HG03039 (cell line): ENCODE measurements around the gene MYZAP.

Experiments used
- ATAC-seq: cut with Tn5 transposase; IDR thresholded peaks from one replicate; pipeline ENCODE4 v1.9.1; 2021; ENCODE audit warnings: mild to moderate bottlenecking, moderate library complexity; ENCODE audit not compliant: unreplicated experiment

MYZAP gene

DNA sequence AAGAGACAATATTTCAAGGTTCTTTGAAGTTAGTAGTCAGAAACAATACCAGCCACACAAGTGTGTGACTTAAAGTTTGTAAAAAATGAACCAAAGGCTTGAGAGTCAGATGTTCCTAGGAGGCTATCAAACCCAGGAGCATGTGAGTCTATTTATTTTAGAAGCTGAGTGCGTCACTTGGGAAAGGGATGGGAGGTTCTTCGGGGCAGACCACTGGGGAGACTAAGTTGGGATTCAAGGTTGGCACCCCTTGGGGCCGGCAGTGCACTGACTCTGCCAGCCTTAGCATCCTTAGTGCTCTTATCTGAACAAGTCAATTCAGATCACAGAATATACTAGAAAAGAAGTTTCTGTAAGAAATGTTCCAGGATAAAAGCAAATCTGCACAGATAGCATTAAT is 64.7 kb downstream of the MYZAP start:
- no peak for ATAC-seq

DNA sequence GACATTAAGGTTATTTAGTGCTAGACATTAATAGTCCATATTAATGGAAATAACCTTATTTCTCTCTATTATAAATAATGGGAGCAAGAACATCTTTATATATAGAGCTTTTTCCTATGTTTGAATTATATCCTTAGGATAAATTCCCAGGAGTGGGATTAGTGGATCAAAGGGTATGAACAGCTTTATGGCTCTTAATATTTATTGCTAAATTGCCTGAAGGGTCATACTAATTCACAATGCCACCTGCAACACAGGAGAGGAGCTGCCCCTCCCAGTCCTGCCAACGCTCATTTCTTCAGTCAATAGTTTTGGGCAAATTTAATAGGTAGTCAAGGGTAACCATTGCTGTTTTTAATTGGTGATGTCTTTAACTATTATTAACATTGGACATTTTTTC is 65.9 kb downstream of the MYZAP start:
- ATAC-seq: no peak

DNA sequence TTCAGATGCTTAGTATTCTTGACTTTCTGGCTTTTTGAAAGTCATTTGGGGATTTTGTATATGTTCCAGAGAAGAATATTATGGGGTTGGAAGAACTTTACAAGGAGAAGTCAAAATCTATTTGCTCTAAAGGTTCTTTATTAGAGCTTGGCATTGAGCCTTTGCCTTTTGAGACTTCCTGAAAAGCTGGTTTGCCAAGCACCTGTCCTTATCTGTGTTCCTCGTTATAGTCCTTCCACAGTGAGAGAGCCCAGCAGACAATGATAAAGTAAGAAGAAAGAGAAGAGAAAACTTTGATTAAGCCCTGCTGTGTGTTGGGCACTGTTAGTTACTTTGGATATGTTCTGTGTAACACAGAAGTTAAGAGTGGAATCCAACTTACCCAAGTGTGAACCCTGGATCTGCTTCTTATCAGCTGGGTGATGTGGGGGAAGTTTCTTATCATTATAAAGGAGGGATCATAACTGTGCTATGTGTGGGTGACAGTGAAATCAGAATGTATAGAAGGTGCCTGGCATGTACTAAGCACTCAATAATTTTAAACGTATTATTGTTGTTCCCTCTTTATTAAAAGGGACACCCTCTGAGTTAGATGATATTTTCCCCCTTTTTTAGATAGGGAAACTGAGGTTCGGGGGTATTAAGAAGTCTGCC is 70.5 kb downstream of the MYZAP start:
- ATAC-seq: no peak

DNA sequence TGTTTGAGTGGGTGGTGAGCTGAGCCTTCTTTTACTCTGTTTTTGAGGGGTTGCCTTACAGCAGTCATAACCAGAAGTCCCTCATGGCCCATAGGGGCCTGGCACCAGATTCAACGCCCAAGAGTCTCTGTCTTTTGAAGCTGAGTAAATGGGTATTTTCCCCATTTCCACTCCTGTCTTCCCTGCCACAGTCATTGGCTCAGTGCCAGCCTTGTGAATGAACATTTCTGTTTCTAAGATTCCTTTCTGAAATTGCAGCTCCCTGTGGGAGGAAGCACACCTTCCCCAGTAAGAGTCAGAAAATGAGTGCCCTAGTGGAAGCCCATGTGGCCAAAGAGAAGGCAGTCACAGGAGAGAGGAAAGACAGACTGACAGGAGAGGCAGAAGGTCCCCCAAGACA is 71.1 kb downstream of the MYZAP start:
- ATAC-seq: no peak

DNA sequence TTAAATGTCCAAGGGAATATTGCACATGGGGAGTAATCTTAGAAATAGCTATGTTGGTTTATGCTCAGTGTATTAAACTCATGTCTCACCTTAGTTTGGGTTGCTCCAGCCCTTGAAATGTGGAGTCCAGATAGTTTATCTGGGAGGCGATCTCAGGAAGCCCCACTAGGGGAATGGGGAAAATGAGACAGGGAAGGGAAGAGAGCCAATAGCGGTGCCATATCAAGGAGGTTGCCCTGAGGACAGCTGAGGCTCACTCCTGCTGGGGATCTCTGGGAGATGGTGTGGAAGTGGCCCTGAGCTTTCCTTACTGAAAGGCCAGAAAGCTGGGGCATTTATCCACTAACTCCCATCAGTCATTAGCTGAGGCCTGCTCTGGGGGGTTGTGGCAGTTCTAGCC is 71.6 kb downstream of the MYZAP start:
- ATAC-seq: no peak

DNA sequence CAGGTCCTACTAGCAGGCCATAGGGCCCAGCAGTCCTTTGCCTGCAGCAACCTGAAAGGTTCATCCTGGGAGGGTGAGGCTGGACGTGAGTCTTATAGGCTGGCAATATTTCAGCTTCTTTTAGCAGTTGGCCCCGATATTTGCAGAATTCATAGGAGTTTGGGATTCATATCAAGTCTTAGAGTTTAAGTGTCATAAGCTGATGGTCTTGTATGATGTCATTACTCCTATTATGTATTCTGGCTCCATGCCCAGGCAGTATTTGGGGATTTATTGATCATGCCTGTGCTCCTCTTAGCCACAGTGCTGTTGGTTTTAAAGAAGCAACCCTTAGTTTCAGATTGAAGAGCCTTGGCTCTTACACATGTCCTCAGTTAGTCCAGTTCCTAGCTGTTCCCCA is 73.5 kb downstream of the MYZAP start:
- ATAC-seq: no peak

DNA sequence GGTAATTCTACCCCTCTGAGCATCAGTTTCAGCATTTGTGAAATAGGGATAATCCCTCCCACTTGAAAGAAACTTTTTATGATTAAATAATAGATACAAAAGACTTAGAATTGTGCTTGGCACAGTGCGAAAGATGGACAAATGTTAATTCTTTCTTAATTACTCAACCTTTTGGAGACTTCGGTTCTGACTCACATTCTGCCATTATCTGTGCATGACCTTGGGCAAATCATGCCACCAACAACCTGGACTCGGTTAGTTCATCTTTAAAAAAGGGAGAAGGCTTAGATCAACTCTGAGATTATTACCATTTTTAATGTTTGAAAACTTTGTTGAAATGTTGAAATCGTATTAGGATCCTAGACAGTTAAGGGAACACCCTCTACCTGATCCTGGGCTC is 74.2 kb downstream of the MYZAP start:
- no peak for ATAC-seq

DNA sequence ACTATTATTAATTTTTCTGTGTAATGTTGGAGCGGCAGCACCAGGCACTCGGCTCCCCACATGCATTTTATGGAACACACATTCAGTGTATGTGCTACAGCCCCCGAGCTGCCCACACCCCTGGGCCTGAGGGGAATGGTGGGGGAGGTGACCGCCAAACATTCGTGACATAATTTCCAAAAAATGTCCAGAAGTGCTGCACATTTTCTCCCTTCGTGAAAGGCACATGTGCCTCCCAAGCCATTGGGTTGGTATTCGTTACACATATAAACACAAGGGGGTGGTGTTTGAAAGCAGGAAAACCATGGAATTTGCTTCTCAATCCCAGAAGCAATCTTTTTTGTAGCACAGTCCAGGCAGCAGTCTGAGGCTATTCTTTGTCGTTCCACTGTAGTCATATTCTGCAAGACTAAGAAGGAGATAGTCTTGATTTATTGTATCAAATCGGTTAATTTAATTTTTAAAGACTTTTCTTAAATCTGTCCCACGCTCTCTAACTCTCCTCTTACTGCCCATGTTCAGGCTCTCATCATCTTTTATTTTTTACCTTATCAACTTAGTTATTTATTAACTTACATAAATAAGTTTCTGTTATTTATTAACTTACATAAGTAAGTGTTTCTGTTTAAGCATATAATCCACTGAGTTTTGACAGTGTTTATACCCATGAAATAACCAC is 75.6 kb downstream of the MYZAP start:
- no peak for ATAC-seq

DNA sequence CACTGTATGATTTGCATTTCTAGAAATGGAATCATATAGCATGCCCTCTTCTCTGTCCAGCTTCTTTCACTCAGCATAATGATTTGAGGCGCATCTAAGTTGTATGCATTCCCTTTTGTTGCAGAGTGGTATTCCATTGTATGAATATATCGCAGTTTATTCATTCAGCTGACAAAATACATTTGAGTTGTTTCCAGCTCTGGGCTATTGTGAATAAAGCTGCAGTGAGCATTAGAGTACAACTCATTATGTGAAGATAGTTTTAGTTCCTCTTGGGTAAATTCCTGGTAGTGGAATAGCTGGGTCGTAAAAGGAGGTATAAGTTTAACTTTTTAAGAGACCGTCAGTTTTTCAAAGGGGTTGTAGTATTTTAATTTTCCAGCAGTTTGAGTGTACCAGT is 76.3 kb downstream of the MYZAP start:
- ATAC-seq: no peak

DNA sequence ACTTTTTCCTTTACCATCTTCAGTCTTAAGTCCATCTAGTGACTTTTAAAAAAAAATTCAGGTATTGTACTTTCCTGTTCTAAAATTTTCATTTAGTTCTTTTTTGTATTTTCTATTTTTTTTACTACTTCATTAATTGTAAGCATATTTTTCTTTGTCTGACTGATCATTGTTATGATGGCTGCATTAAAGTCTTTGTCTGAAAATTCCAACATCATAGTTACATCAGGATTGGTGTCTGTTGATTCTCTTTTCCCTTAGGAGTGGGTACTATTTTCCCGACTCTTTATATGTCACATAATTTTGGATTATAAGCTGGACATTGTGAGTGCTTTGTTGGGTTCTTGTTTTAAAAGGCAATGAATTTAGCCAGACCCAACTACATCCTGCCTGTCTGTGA is 79.9 kb downstream of the MYZAP start:
- ATAC-seq: no peak

DNA sequence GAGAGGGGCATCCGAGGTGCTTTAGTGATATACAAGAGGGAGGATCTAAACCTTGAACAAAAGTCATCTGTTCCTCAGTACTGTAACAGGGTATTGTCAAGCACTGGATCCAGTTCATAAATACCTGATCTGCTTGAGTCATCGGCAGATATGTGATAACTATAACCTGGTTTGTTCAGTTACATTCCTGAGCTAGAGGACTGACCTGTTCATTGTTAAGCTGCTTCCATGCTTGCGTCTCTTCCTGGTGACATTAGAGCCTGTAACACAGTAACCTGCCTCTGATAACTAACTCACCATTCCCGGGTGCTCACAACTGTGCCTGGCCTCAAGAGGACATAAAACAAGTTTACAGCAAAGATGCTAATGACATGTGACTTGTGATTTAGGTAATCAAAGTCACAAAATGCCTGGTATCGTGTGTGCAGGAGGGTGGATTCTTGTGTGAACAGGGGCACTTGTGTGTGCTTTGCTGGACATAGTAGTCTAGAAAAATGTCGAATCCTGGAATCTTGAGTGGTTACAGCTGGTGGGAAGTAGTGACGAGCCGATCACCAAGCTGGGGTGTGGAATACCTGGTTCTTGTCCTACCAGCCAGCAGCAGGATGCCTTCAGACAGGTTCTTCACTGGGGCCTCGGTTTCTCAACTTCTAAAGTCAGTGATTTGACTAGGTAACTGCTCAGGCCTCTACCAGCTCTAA is 83.9 kb downstream of the MYZAP start:
- no peak for ATAC-seq

DNA sequence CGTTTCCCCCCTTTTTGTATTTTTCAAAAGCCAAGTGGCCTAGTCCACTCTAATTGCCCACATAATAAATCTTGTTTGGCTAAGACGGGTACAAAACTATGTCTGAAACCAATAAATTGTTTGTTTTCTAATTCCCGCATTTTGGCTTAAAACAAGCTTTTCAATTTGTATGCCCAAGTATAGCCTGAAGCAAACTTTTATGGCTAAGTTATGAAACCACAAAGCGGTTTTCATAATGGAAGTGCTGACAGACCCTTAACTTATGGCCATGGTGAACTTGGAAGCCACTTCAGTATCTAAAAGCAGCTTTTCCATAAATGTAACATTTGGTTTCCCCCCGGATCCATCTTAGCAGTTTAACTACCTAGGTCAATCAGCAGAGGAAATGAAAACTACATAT is 84.9 kb downstream of the MYZAP start:
- ATAC-seq: no peak

DNA sequence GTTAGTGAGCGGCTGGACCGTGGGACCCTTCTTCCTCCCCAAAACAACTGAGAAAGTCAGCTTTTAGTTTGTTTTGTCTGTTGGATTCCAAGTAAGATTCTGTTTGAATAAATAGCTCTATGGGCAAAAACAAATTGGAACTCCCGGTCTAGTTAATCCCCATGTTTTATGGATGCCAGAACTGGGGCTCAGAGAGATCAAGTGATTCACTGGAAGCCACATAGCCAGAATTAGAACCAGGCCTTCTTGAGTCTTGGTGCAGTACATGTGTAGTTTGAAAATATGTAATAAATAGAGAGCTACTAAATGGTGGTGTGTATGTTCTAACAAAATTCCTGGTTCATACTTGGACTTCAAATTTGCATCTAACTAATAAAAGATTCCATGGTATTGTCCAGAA is 85.5 kb downstream of the MYZAP start:
- no peak for ATAC-seq

DNA sequence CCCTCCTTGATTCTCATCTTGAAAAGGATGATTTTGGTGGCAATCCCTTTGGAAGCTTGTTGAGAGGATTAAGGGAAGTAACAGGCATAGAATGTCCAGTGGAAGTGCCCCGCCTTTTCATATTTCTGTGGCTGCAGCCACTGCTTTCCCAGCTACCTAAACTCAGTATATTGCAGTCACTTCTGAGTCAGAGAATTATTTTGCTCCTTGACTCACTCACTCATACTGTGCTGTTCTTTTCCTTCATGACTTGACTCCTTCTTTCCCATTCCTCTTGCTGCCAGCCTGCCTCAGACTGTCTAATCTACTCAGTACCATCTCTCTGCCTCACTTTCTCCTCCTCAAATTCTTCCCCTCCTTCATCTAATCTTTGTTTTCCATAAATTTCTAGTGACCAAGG is 88.3 kb downstream of the MYZAP start:
- no peak for ATAC-seq

DNA sequence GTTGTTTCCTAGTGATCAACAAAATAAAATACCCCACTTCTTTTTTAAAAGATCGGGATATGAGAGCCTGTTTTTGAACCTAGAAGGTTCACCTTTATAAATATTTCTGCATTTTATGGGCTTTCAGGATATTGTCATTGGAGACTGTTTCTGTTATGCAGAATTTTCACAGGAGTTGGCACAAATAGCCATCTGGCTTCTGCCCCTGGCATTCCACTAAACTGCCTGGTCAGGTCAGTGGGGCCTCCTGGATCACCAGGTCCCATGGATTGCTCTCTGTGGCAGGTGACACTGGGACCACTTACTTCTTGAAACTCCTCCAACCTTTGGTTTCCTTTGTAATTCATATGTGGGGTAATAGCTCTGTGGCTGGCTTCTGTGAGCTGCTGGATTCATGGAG is 89.3 kb downstream of the MYZAP start:
- ATAC-seq: no peak

DNA sequence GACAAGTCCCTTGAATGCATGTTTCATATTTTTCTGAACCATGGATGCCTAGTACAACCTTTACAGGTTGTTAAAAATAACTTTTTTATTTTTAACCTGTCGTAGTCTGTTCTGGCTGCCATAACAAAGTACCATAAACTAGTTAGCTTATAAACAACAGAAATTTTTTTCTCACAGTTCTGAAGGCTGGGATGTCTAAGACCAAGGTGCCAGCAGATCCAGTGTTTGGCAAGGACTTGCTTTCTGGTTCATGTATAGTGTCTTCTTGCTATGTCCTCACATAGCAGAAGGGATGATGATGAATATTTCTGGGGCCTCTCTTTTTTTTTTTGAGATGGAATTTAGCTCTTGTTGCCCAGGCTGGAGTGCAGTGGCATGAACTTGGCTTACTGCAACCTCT is 91.8 kb downstream of the MYZAP start:
- ATAC-seq: no peak

DNA sequence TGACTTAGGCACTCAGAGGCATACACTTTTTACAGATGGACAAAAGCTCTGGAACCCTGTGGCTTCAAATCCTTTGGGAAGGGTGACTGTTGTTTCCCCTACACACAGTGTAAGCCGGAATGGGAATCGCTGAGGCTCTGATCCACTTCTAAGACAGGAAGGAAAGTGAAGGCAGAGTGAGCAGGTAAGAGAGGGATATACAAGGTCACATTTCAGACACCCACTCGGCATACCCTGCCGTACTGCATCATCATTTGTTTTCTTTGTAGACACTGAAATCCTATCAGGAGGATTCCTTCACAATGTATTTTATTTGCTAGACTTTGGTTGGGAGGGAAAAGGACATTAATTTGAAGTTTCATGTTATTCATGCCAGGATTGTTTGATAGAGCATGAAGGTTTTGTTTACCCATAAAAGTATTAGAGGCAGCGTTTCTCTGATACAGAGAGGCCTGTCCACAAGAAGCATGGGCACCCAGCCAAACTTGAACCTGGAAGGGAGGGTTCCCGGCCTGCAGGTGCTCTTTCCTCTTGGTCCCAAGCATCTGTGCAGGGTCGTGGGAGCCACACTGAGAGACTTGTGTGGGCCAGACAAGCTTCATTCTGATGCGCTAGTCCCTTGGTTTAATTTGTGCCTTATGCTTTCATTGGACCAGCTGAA is 92.9 kb downstream of the MYZAP start:
- no peak for ATAC-seq

DNA sequence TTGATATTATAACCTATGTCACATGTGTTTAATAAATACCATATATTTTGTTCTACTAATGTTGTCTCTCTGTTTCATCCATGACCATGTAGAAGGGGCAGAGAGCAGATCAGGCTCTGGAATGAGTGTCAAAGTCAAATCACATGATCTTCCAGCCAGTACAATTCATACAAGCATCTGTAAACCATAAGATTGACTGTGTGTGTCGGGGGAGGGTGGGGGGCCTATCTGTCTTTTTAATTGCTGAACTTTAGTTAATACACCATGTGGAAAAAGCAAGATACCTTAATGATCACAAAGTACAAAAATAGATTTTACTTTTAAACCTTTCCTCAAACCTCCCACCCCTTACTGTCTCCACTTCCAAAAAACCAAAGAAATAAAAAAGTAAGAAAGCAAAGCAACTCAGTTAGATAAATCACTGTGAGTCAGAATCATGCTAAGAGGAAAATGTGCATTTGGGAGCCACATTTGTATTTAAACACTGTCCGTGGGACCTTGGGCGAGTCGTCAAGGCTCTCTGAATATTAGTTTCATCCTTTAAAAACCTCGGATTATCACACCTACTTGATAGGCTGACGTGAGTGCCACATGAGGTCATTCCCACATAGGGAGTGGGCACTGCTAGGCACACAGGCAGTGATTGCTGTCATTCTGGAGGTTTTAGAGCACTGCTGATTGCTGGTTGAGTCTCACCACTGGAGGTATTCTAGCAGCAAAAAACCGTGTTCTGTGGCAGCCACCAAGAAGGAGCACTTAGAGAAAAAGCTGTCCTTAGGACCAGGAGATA is 93.8 kb downstream of the MYZAP start:
- no peak for ATAC-seq

DNA sequence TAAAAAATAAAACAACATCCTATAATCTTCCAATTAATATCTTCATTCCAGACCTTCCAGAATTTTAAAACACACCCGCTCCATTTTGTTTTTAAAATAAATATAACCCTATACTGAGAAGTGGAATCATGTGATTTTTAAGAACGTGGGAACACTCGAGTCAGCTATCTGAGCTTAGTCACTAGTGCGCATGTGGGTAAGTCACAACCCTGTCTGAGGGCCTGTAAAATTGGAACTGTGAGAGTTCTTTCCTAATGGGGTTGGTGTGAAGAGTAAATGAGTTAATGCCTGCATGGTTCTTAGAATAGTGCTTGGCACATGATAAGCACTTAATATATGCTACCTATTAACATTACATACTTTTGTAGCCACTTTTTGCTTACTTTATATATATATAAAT is 95.0 kb downstream of the MYZAP start:
- ATAC-seq: no peak

DNA sequence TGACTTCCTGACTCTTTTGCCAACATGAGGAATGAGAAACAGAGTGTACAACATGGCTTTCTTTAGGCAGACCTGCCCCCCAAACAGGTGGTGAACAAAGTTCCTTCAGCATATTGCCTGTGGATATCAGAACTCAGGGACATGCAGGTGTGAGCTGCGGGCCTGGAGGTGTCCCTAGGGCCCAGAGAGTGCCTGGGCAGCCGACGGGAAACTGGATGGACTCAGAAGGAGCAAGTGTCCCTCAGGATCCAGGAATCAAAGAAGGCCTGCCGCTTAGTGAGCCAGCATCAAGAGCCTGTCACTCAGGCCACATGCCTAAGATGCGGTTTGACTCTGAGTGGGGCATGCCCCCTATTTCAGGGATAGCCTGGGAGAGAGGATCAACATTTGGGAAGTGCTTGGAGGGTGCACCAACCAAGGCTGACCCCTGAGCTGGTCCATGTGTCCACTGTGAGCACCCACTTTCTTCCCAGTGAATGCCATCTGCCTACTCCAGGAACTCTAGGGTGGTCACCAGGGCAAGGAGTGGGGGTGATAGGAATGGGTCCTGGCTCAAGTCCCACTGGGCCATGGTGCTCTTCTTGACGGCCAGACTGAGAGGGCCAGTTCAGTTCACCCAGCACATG is 98.8 kb downstream of the MYZAP start:
- ATAC-seq: no peak

DNA sequence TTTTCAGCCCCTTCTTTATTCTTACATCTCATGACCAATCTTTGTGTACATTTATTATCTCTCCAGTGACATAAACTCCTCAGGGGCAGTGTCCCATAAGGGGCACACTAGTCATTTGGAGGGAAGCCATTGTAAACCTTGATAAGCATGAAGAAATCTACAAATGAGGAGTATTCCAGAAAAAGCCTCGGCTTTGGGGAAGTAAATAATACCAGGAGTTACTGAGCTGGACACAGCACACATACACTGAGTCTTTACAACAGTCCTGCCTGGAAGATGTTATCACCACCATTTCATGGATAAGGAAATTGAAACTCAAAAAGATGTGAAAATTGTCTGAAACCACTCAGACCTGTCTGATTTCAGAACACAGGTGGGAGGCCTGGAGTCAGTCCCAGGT is 99.4 kb downstream of the MYZAP start:
- no peak for ATAC-seq
